BJ (cell line): Measurements from ENCODE around the gene ANK2. TPM values are rescaled to one million over a fixed set of nuclear protein-coding genes. Genes with fewer than 3 reads are reported as not detected.

ENCODE experiments used
- CTCF ChIA-PET: fragments of 350-600 bp; formaldehyde crosslinking; extraction: SDS; loops from one replicate; lab custom pipeline; 2021; ENCODE audit warnings: antibody characterized with exemption, inconsistent platforms; lab: Yijun Ruan, JAX
- POLR2A ChIA-PET: fragments of 300-600 bp; sonication (Branson Sonifier 250); formaldehyde crosslinking; extraction: SDS; loops from one replicate; lab custom pipeline; 2021; ENCODE audit warnings: antibody characterized with exemption; lab: Charles Lee
- DNase-seq: peaks from one replicate; pipeline ENCODE4 v3.0.0-alpha.2; 2011; ENCODE audit warnings: low read depth
- H3K27me3 ChIP-seq: 2 replicates; pipeline ENCODE4 v1.6.0; 2011; ENCODE audit warnings: low read length; ENCODE audit not compliant: control insufficient read depth, insufficient read depth
- H3K36me3 ChIP-seq: 2 replicates; pipeline ENCODE4 v1.5.1; 2011; ENCODE audit warnings: low read length; ENCODE audit not compliant: control insufficient read depth, insufficient read depth
- H3K4me3 ChIP-seq: 2 replicates; pipeline ENCODE4 v1.5.1; 2011; ENCODE audit warnings: low read depth, mild to moderate bottlenecking, control low read depth, low read length
- polyA plus RNA-seq: library from polyadenylated mRNA; depleted of rRNA; stranded (reverse); fragments of >200 nt; gene quantifications from 2 replicates; pipeline ENCODE4 v1.2.3, GENCODE V29; 2011
- TF ChIP-seq, protein P1 (sequence below): IDR thresholded peaks from 2 replicates; pipeline ENCODE4 v1.5.1; 2011; ENCODE audit warnings: low read depth, mild to moderate bottlenecking, control low read depth, inconsistent platforms, low read length, moderate library complexity; ENCODE audit not compliant: insufficient read depth

ANK2 gene
- polyA plus RNA-seq, 1 experiment, result 2.3 TPM

DNA sequence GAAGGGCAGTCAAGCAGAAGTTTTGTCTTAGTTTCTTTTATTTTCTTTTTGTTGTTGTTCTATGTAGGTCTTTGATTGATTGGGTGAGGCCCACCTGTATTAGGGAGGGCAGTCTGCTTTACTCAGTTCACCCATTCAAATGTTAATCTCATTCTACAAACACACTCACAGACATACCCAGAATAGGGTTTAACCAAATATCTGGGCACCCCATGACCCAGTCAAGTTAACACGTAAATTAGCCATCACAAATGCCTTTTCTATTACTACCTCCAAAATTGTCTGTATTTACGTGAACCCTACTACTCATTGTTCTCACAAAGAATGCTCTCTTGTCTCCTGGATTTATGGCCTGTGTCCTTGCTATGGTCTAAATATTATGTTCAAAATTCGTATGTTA, 339.7 kb downstream of the ANK2 start:
- CTCF ChIA-PET, result no interaction called here

DNA sequence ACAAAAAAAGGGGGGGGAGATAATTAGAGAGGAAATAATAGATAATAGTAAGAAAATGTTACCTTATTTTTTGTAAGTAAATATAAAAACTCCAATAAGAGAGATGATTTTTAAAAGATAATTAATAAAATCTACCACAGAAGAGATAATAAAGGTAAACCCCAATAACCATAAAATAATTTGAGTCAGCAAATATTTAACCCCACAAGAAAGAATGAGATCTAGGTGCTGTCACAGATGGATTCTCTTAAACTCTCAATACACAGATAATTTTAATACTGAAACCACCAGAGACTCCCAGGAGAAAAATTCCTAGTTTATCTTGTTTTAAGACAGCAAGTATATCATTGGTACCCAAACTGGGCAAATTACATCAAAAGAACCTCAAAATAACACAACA, 341.4 kb downstream of the ANK2 start:
- POLR2A ChIA-PET, result no interaction called here
- no peak for DNase-seq
- no peak overlapping the region for H3K4me3 ChIP-seq
- TF ChIP-seq, protein P1, sequence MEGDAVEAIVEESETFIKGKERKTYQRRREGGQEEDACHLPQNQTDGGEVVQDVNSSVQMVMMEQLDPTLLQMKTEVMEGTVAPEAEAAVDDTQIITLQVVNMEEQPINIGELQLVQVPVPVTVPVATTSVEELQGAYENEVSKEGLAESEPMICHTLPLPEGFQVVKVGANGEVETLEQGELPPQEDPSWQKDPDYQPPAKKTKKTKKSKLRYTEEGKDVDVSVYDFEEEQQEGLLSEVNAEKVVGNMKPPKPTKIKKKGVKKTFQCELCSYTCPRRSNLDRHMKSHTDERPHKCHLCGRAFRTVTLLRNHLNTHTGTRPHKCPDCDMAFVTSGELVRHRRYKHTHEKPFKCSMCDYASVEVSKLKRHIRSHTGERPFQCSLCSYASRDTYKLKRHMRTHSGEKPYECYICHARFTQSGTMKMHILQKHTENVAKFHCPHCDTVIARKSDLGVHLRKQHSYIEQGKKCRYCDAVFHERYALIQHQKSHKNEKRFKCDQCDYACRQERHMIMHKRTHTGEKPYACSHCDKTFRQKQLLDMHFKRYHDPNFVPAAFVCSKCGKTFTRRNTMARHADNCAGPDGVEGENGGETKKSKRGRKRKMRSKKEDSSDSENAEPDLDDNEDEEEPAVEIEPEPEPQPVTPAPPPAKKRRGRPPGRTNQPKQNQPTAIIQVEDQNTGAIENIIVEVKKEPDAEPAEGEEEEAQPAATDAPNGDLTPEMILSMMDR, result no peak
- H3K27me3 ChIP-seq, result no peaks in the 10 kb centered on the region
- H3K36me3 ChIP-seq, result no peaks in the 10 kb centered on the region
- CTCF ChIA-PET, result no interaction called here

More for the DNA sequence above, 339.7 kb downstream of the ANK2 start:
- Histone ChIP-seq H3K27me3 (no peaks in the 10 kb centered on the region), H3K36me3 (no peaks in the 10 kb centered on the region), H3K4me3 (no peak overlapping the region)
- DNase-seq, result no peak
- TF ChIP-seq, protein P1, result no peak
- POLR2A ChIA-PET, result no interaction called here

DNA sequence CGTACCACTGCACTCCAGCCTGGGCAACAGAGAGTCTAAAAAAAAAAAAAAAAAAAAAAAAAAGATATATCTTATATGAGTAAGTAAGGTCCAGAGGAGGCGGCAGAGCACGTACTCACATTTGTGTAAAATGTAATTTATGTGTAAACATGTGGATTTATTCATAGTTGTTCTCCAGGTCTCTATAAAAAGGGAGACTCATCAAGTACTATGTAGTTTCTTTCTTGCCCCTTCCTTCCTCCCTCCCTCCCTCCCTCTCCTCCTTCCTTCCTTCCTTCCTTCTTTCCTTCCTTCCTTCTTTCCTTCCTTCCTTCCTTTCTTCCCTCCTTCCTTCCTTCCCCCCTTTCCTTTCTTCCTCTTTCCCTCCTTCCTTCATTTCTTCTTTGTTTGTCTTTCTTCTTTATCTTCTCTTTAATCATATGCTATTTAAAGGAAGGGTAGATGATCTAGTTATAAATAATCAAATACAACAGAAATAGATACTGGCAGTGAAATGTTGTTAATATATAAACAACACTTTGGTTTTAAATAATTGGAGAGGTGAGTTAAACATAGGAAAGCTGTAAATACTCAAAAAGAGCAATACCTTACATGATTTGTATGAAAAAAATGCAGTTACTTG, 344.8 kb downstream of the ANK2 start:
- Histone ChIP-seq H3K36me3 (no peaks in the 10 kb centered on the region), H3K27me3 (no peaks in the 10 kb centered on the region), H3K4me3 (no peak overlapping the region)
- DNase-seq, result no peak
- CTCF ChIA-PET, result interaction anchor here (0.6 to 2.5 kb wide), 27 partner anchors 10 to 989 kb away, joined by 3 to 33 read pairs (median 5); no protein-coding TSS in a partner anchor
- POLR2A ChIA-PET, result interaction anchor here (0.5 kb wide), 1 partner anchor 367 kb away, joined by 6 read pairs; no protein-coding TSS in a partner anchor
- TF ChIP-seq, protein P1, result no peak

DNA sequence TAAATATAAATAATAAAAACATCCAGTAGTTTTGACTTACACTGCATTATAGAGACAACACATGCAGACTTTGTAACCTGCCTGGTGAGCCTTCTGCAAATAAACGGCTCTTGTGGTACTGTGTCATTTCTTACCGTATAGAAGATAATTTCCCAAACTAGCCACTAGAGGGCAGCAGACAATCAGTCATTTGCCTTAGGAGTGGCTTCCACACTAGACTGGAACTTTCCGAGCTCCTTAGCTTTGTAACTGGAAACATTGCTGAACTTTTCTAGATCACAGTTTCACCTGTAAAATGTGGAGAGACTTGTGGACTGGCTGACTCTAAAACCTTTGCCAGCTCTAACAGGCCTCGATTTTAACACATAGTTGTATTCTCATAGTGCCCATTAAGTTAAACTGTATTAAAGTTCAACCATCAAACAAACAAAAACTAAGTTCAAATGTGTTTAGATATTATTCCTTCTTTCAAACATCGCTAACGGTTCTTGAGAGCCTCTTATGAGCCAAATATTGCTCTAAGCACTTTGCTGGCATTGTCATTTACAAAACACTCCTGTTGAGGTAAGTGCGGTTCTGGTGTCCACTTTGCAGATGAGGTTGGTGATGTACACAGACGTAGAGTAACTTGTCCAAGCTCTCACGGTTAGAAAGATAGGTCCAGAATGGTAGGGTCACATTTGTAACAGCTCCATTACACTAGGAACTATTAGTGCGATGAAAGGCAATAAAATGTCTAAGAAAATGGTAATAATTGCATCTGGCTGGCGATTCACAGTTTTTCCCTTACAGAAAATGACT, 345.5 kb downstream of the ANK2 start:
- POLR2A ChIA-PET, result interaction anchor here (0.6 kb wide), 1 partner anchor 577 kb away, joined by 21 read pairs; no protein-coding TSS in a partner anchor
- DNase-seq, result peak; percentile 24
- Histone ChIP-seq H3K4me3 (no peak overlapping the region), H3K36me3 (no peaks in the 10 kb centered on the region), H3K27me3 (no peaks in the 10 kb centered on the region)
- TF ChIP-seq, protein P1, result peak; percentile 67
- CTCF ChIA-PET, result interaction anchor here (0.6 to 2.5 kb wide), 42 partner anchors 9 to 1413 kb away, joined by 3 to 33 read pairs (median 4); partner anchors contain the start of gene ARSJ

DNA sequence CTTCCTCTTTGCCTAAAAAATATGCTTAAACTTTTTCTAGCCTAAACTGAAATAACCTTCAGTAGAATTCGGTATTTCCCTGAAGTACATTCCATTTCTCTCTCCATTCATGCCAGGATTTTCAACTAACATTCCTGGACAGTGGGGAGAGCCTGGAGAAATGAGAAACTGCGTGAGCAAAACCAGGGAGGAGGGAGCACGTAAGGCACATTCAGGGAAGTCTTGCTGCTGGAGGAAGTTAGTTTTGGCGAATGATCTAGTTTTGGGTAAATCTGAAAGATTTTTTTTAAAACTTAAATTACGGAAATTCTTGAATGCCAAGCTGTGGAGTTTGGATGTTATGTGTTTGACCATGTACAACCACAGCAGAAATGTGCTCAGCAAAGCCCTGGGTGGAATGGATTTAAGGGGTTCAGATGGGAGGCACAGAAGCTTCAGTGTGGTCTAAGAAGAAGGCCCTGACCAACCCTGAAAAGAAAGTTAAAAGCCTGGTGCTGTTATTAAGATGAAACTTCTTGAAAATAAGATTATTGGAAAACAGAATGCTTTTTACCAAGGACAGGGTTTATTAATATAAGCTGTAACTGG, 347.8 kb downstream of the ANK2 start:
- no peaks in the 10 kb centered on the region for H3K27me3 ChIP-seq
- TF ChIP-seq, protein P1, result no peak
- CTCF ChIA-PET, result interaction anchor here (1.0 to 1.3 kb wide), 4 partner anchors 9 to 988 kb away, joined by 3 read pairs; no protein-coding TSS in a partner anchor
- DNase-seq, result peak; percentile 17
- POLR2A ChIA-PET, result interaction anchor here (0.6 kb wide), 1 partner anchor 364 kb away, joined by 10 read pairs; no protein-coding TSS in a partner anchor
- no peak overlapping the region for H3K4me3 ChIP-seq
- no peaks in the 10 kb centered on the region for H3K36me3 ChIP-seq
